ENCODE results near the gene CDC6. TPM values are rescaled to one million over a fixed set of nuclear protein-coding genes. Genes with fewer than 3 reads are reported as not detected.

CDC6 gene, protein sequence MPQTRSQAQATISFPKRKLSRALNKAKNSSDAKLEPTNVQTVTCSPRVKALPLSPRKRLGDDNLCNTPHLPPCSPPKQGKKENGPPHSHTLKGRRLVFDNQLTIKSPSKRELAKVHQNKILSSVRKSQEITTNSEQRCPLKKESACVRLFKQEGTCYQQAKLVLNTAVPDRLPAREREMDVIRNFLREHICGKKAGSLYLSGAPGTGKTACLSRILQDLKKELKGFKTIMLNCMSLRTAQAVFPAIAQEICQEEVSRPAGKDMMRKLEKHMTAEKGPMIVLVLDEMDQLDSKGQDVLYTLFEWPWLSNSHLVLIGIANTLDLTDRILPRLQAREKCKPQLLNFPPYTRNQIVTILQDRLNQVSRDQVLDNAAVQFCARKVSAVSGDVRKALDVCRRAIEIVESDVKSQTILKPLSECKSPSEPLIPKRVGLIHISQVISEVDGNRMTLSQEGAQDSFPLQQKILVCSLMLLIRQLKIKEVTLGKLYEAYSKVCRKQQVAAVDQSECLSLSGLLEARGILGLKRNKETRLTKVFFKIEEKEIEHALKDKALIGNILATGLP
- 49.2 to 61.6 TPM (median 54.6 TPM) in 5 replicates for total RNA-seq (2022; extraction: Qiagen RNA extraction; ENCODE audit: low read depth)

DNA sequence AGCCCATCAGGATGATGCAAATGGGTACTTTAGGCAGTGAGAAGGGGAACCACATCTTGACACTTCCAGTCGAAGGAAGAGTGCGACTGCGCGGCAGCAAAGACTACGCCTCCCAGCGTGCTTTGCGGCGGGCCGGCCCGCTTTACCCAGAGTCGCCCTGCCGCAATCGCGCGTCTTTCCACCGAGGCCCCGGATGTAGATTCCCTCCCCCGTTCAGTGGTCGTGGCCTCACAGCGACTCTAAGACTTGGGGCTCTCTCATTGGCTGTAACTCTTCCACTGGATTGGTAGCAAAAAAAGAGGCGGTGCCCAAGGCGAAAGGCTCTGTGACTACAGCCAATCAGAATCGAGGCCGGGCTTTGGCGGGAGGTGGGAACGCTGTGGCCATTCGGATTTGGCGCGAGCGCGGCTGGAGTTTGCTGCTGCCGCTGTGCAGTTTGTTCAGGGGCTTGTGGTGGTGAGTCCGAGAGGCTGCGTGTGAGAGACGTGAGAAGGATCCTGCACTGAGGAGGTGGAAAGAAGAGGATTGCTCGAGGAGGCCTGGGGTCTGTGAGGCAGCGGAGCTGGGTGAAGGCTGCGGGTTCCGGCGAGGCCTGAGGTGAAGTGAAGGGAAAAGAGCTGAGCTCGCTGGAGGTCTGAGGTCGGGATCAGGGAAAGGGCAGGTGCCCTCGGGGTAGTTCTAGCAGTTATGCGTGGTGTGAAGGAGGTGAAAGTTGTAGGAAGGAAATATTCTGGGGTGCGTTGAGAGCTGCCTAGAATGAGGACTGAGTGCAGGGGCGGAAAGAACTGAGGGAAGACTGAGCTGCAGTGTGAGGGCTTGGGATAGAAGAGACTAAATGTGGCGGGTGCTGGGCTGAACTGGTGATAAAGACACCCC, at the start of gene CDC6:
TSS of gene CDC6 (plus strand) at position 386 of the 876 bp plus-strand sequence. CDS start 1,542 bp downstream, outside the sequence.

DNA sequence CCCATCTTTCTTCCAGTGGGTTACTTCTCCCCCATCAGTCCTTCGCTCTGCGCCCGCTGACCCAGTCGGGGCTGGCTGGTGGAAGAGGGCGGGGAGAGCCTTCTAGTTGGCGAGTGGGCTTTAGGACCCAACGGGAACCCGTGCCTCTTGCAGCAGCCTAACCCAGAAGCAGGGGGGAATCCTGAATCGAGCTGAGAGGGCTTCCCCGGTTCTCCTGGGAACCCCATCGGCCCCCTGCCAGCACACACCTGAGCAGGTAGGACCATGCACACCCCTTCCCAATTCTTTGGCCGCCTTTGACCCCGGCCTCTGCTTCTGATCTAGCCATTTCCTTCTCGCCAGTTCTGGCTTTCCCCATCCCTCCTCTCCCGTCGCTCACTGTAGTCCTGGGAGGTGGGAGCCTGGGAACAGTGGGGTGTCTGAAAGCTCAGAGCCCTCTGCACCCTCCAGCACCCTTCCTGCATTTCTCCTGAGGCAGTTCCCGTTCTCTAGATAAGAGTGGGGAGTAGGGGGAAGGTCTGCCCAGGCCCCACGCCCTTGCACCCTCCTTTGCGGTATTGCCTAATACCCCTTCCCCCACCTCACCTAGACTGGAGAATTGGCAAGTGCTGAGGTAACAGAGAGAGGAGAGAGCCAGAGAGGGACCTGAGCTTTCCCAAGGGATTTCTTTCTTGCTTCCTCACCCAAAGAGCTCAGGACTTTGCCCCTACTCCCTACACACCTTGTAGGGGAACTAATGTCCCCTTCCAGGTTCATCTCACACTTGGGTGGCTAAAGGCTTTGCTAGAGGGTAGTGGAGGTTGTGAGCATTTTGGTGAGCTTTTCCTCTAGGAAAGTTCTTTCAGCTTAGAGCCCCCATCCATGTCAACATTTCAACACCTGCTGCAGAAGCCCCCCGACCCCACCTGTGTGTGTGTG, 21.6 kb downstream of the CDC6 start, which contains the start of gene RARA:
TSS of gene RARA (plus strand) at position 150 of the 918 bp plus-strand sequence. CDS start 22,039 bp downstream, outside the sequence.

Other genes with a start within 250 kb of the CDC6 start
- 33.5 to 68.4 TPM (median 57.8 TPM) in 5 replicates for gene MED24, start 233.5 kb upstream of the CDC6 start, total RNA-seq (2022; extraction: Qiagen RNA extraction; ENCODE audit: low read depth)
- 17.1 to 27.1 TPM (median 22.3 TPM) in 5 replicates for gene THRA, start 224.9 kb upstream of the CDC6 start, total RNA-seq (2022; extraction: Qiagen RNA extraction; ENCODE audit: low read depth)
- 8.8 to 11.3 TPM (median 10.3 TPM) in 5 replicates for gene NR1D1, start 187.3 kb upstream of the CDC6 start, total RNA-seq (2022; extraction: Qiagen RNA extraction; ENCODE audit: low read depth)
- gene MSL1, start 165.9 kb upstream of the CDC6 start, total RNA-seq (2022; extraction: Qiagen RNA extraction; ENCODE audit: low read depth), result 55.9 to 70.2 TPM (median 69.0 TPM) in 5 replicates
- gene CASC3, start 147.3 kb upstream of the CDC6 start, total RNA-seq (2022; extraction: Qiagen RNA extraction; ENCODE audit: low read depth), result 43.8 to 51.0 TPM (median 48.4 TPM) in 5 replicates
- gene RAPGEFL1, start 110.4 kb upstream of the CDC6 start, total RNA-seq (2022; extraction: Qiagen RNA extraction; ENCODE audit: low read depth), result 2.1 to 3.4 TPM (median 2.9 TPM) in 5 replicates
- gene WIPF2, start 68.6 kb upstream of the CDC6 start, total RNA-seq (2022; extraction: Qiagen RNA extraction; ENCODE audit: low read depth), result 17.1 to 25.1 TPM (median 20.9 TPM) in 5 replicates
- 34.5 to 45.5 TPM (median 38.2 TPM) in 5 replicates for gene RARA, start 21.3 kb downstream of the CDC6 start, total RNA-seq (2022; extraction: Qiagen RNA extraction; ENCODE audit: low read depth)
- 0.73 to 1.6 TPM (median 0.88 TPM) in 5 replicates for gene GJD3, start 76.9 kb downstream of the CDC6 start, total RNA-seq (2022; extraction: Qiagen RNA extraction; ENCODE audit: low read depth)
- 134 to 262 TPM (median 221 TPM) in 5 replicates for gene TOP2A, start 130.0 kb downstream of the CDC6 start, total RNA-seq (2022; extraction: Qiagen RNA extraction; ENCODE audit: low read depth)
- 1,873 to 3,199 TPM (median 3,004 TPM) in 5 replicates for gene IGFBP4, start 155.6 kb downstream of the CDC6 start, total RNA-seq (2022; extraction: Qiagen RNA extraction; ENCODE audit: low read depth)
- 170 to 273 TPM (median 226 TPM) in 5 replicates for gene TNS4, start 213.7 kb downstream of the CDC6 start, total RNA-seq (2022; extraction: Qiagen RNA extraction; ENCODE audit: low read depth)

Measured in A549 treated with ZK216348 at 1 μM for 4 hours (cell line).